GM12878 (cell line): ENCODE measurements around the gene ETV6. TPM values are rescaled to one million over a fixed set of nuclear protein-coding genes. Genes with fewer than 3 reads are reported as not detected.

ENCODE experiments used
- BMI1 ChIP-seq: fragments of 450-650 bp; IDR thresholded peaks from 2 replicates; pipeline ENCODE4 v1.6.1; 2016; ENCODE audit warnings: mild to moderate bottlenecking, moderate library complexity, borderline replicate concordance
- CHD4 ChIP-seq: fragments of 200-600 bp; sonication (generic); IDR thresholded peaks from 2 replicates; pipeline ENCODE4 v1.6.1; 2016; ENCODE audit warnings: mild to moderate bottlenecking
- GATAD2B ChIP-seq: fragments of 450-650 bp; conservative IDR thresholded peaks from 2 replicates; pipeline ENCODE4 v1.6.1; 2017; ENCODE audit warnings: low read depth, mild to moderate bottlenecking, moderate library complexity
- HDAC2 ChIP-seq: fragments of 200-600 bp; sonication (generic); IDR thresholded peaks from 2 replicates; pipeline ENCODE4 v1.6.1; 2017
- HDAC6 ChIP-seq: fragments of 200-600 bp; sonication (generic); IDR thresholded peaks from one replicate; pipeline ENCODE4 v1.8.0; 2017; ENCODE audit warnings: antibody characterized with exemption; ENCODE audit not compliant: unreplicated experiment
- NFXL1 ChIP-seq: fragments of 450-650 bp; IDR thresholded peaks from 2 replicates; pipeline ENCODE4 v1.6.1; 2017; ENCODE audit warnings: antibody characterized with exemption, mild to moderate bottlenecking, borderline replicate concordance
- NFYA ChIP-seq: IDR thresholded peaks from 2 replicates; pipeline ENCODE4 v1.6.1; 2011; ENCODE audit warnings: low read depth, mild to moderate bottlenecking, low read length, improper control_type of control experiment, borderline replicate concordance
- POU2F2 ChIP-seq: IDR thresholded peaks from 3 replicates; pipeline ENCODE4 v1.6.1; 2011; ENCODE audit warnings: low read depth, mild to moderate bottlenecking, low read length, borderline replicate concordance
- SPI1 ChIP-seq: IDR thresholded peaks from 2 replicates; pipeline ENCODE4 v1.6.1; 2011; ENCODE audit warnings: low read depth, mild to moderate bottlenecking, low read length, moderate library complexity, borderline replicate concordance; ENCODE audit not compliant: insufficient read depth
- polyA plus RNA-seq, 11 experiments: library from polyadenylated mRNA; depleted of rRNA in 4 of 11; unstranded in 6 of 11; stranded (reverse) in 5 of 11; fragments of >200 nt; fragmentation: Nextera tagmentation in 4 of 11; fragmentation: Illumina TruSeq in 1 of 11; extraction: Ambion mirVana in 4 of 11; extraction: Trizol in 1 of 11; gene quantifications; 1 replicate in 1 of 11; 2 replicates in 10 of 11; pipeline versions ENCODE4 v1.2.1 to v1.2.3, GENCODE V29; 2011 to 2016; ENCODE audit warnings: inconsistent platforms in 2 of 11, missing spikeins in 2 of 11, low read depth in 1 of 11
- total RNA-seq, 4 experiments: library from RNA; depleted of rRNA in 3 of 4; stranded (reverse); fragments of >200 nt in 3 of 4; fragmentation: Illumina TruSeq in 1 of 4; extraction: Trizol in 1 of 4; gene quantifications; 2 replicates each; pipeline versions ENCODE4 v1.2.1 to v1.2.3, GENCODE V29; 2013 to 2021
- TF ChIP-seq, protein P1 (sequence below), 3 experiments: IDR thresholded peaks in 2 of 3; conservative IDR thresholded peaks in 1 of 3; 2 replicates each; pipeline ENCODE4 v1.5.1; 2011; ENCODE audit warnings: low read depth in 3 of 3, low read length in 3 of 3, mild to moderate bottlenecking in 3 of 3, control low read depth in 2 of 3, moderate library complexity in 2 of 3, inconsistent platforms in 1 of 3, mixed read lengths in 1 of 3; ENCODE audit not compliant: control insufficient read depth in 2 of 3, insufficient read depth in 1 of 3; ENCODE audit errors: extremely low read depth in 1 of 3
- TF ChIP-seq, protein P2 (sequence below): IDR thresholded peaks from 2 replicates; pipeline ENCODE4 v1.6.1; 2012; ENCODE audit warnings: low read depth, low read length, improper control_type of control experiment
- TF ChIP-seq, protein P3 (sequence below): fragments of 450-650 bp; conservative IDR thresholded peaks from 2 replicates; pipeline ENCODE4 v1.6.1; 2017; ENCODE audit warnings: mild to moderate bottlenecking, moderate library complexity
- TF ChIP-seq, protein P4 (sequence below): fragments of 450-650 bp; IDR thresholded peaks from 2 replicates; pipeline ENCODE4 v1.6.1; 2016; ENCODE audit warnings: mild to moderate bottlenecking
- TF ChIP-seq, protein P5 (sequence below): fragments of 450-650 bp; IDR thresholded peaks from 2 replicates; pipeline ENCODE4 v1.6.1; 2017; ENCODE audit warnings: mild to moderate bottlenecking
- TF ChIP-seq, protein P6 (sequence below): IDR thresholded peaks from 2 replicates; pipeline ENCODE4 v1.6.1; 2012; ENCODE audit warnings: improper control_type of control experiment, low read depth, low read length; ENCODE audit not compliant: insufficient replicate concordance

ETV6 gene
- total and polyA plus RNA-seq, 10 of the 15 experiments (the other 5 are each of a cell fraction or from before 2014, with no cell fraction given) = 6.6 to 74.8 (median 24.6) TPM

DNA sequence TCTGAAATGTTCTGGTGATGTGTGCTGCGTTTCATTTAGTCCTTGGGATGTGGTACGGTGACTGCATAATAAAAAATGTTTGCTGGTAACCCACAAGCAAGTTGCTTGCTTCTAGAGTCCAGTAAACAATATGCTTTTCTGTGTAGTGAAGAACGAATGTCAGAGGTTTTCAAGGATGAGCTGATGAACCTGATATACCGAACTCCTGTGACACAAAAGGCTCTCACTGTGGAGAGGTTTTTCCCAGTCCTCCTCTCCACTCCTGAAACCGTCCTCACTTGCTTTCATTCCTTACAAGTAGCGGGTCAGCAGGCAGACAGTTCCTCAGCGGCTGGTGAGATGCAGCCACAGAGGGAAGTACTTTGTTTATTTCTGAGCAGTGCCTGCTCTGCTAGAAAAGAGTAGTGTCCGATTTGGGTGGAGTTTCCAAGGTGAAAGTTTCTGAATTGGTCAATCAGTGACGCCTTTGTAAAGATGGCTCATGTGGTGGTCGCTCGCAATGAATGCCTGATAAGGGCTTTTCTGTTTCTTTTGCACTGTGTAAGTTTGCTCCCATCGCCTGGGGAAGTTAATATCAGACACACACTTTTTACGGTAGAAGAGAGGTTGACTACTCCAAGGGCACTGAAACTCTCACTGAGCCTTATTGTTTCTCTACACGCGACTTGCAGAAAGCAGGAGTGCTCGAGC, 3.0 kb downstream of the ETV6 start (continued):
- TF ChIP-seq, protein P1, sequence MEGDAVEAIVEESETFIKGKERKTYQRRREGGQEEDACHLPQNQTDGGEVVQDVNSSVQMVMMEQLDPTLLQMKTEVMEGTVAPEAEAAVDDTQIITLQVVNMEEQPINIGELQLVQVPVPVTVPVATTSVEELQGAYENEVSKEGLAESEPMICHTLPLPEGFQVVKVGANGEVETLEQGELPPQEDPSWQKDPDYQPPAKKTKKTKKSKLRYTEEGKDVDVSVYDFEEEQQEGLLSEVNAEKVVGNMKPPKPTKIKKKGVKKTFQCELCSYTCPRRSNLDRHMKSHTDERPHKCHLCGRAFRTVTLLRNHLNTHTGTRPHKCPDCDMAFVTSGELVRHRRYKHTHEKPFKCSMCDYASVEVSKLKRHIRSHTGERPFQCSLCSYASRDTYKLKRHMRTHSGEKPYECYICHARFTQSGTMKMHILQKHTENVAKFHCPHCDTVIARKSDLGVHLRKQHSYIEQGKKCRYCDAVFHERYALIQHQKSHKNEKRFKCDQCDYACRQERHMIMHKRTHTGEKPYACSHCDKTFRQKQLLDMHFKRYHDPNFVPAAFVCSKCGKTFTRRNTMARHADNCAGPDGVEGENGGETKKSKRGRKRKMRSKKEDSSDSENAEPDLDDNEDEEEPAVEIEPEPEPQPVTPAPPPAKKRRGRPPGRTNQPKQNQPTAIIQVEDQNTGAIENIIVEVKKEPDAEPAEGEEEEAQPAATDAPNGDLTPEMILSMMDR (IDR thresholded peaks at IDR 0.05 in 2 of 3, conservative IDR thresholded peaks at IDR 0.05 in 1 of 3; ENCODE audit: control insufficient read depth in 2 of 3, extremely low read depth in 1 of 3, insufficient read depth in 1 of 3, low read depth in 3 of 3, low read length in 3 of 3) = no peak
- TF ChIP-seq CHD4 (no peak), BMI1 (0 out of 2 replicates have a peak, but pooled peaks have one; percentile 5), NFXL1 (no peak), HDAC2 (no peak), GATAD2B (no peak), POU2F2 (peak; percentile 81; the same call in 2 of the 3 replicates), SPI1 (peak; percentile 46; the same call in 1 of the 2 replicates), HDAC6 (no peak), NFYA (no peak)
- TF ChIP-seq, protein P2, sequence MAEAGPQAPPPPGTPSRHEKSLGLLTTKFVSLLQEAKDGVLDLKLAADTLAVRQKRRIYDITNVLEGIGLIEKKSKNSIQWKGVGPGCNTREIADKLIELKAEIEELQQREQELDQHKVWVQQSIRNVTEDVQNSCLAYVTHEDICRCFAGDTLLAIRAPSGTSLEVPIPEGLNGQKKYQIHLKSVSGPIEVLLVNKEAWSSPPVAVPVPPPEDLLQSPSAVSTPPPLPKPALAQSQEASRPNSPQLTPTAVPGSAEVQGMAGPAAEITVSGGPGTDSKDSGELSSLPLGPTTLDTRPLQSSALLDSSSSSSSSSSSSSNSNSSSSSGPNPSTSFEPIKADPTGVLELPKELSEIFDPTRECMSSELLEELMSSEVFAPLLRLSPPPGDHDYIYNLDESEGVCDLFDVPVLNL = no peak
- TF ChIP-seq, protein P3, sequence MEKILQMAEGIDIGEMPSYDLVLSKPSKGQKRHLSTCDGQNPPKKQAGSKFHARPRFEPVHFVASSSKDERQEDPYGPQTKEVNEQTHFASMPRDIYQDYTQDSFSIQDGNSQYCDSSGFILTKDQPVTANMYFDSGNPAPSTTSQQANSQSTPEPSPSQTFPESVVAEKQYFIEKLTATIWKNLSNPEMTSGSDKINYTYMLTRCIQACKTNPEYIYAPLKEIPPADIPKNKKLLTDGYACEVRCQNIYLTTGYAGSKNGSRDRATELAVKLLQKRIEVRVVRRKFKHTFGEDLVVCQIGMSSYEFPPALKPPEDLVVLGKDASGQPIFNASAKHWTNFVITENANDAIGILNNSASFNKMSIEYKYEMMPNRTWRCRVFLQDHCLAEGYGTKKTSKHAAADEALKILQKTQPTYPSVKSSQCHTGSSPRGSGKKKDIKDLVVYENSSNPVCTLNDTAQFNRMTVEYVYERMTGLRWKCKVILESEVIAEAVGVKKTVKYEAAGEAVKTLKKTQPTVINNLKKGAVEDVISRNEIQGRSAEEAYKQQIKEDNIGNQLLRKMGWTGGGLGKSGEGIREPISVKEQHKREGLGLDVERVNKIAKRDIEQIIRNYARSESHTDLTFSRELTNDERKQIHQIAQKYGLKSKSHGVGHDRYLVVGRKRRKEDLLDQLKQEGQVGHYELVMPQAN = peak; percentile 49; the same call in 1 of the 2 replicates
- TF ChIP-seq, protein P4, sequence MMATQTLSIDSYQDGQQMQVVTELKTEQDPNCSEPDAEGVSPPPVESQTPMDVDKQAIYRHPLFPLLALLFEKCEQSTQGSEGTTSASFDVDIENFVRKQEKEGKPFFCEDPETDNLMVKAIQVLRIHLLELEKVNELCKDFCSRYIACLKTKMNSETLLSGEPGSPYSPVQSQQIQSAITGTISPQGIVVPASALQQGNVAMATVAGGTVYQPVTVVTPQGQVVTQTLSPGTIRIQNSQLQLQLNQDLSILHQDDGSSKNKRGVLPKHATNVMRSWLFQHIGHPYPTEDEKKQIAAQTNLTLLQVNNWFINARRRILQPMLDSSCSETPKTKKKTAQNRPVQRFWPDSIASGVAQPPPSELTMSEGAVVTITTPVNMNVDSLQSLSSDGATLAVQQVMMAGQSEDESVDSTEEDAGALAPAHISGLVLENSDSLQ = no peak
- TF ChIP-seq, protein P5, sequence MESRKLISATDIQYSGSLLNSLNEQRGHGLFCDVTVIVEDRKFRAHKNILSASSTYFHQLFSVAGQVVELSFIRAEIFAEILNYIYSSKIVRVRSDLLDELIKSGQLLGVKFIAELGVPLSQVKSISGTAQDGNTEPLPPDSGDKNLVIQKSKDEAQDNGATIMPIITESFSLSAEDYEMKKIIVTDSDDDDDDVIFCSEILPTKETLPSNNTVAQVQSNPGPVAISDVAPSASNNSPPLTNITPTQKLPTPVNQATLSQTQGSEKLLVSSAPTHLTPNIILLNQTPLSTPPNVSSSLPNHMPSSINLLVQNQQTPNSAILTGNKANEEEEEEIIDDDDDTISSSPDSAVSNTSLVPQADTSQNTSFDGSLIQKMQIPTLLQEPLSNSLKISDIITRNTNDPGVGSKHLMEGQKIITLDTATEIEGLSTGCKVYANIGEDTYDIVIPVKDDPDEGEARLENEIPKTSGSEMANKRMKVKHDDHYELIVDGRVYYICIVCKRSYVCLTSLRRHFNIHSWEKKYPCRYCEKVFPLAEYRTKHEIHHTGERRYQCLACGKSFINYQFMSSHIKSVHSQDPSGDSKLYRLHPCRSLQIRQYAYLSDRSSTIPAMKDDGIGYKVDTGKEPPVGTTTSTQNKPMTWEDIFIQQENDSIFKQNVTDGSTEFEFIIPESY = no peak
- TF ChIP-seq, protein P6, sequence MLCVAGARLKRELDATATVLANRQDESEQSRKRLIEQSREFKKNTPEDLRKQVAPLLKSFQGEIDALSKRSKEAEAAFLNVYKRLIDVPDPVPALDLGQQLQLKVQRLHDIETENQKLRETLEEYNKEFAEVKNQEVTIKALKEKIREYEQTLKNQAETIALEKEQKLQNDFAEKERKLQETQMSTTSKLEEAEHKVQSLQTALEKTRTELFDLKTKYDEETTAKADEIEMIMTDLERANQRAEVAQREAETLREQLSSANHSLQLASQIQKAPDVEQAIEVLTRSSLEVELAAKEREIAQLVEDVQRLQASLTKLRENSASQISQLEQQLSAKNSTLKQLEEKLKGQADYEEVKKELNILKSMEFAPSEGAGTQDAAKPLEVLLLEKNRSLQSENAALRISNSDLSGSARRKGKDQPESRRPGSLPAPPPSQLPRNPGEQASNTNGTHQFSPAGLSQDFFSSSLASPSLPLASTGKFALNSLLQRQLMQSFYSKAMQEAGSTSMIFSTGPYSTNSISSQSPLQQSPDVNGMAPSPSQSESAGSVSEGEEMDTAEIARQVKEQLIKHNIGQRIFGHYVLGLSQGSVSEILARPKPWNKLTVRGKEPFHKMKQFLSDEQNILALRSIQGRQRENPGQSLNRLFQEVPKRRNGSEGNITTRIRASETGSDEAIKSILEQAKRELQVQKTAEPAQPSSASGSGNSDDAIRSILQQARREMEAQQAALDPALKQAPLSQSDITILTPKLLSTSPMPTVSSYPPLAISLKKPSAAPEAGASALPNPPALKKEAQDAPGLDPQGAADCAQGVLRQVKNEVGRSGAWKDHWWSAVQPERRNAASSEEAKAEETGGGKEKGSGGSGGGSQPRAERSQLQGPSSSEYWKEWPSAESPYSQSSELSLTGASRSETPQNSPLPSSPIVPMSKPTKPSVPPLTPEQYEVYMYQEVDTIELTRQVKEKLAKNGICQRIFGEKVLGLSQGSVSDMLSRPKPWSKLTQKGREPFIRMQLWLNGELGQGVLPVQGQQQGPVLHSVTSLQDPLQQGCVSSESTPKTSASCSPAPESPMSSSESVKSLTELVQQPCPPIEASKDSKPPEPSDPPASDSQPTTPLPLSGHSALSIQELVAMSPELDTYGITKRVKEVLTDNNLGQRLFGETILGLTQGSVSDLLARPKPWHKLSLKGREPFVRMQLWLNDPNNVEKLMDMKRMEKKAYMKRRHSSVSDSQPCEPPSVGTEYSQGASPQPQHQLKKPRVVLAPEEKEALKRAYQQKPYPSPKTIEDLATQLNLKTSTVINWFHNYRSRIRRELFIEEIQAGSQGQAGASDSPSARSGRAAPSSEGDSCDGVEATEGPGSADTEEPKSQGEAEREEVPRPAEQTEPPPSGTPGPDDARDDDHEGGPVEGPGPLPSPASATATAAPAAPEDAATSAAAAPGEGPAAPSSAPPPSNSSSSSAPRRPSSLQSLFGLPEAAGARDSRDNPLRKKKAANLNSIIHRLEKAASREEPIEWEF = peak; percentile 53
